ENCODE measurements around the gene RIMKLA. TPM values are rescaled to one million over a fixed set of nuclear protein-coding genes. Genes with fewer than 3 reads are reported as not detected.

RIMKLA gene
- total and polyA plus RNA-seq, 10 of the 15 experiments (the other 5 are each of a cell fraction or from before 2014, with no cell fraction given): 0.01 to 0.52 (median 0.08) TPM

DNA sequence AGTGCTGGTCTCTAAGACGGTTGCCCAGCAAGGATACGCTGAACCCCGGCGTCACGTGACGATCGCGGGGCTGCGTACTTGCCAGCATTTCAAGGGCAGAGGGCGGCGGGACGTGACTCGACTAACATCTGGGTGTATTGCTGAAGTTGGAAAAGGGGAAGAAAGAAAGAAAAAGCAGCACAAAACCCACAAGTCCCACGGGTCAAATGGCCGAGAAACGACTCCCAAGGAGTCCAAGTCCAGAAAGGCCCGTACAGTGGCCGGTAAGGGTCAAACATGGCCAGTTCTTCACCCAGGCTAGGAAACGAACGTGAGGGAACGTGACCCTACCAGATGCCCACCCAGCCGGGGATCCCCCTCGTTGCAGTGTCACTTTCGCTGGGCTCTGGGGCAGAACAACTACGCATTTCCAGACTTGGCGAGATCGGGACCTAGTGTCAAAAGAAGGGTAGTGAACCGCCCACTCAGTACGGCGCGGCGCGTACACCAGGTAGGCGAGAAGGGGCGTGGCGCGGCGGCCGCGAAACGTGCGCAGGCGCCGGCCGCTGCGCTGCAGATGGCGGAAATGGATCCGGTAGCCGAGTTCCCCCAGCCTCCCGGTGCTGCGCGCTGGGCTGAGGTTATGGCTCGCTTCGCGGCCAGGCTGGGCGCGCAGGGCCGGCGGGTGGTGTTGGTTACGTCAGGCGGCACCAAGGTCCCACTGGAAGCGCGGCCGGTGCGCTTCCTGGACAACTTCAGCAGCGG is 75.6 kb downstream of the RIMKLA start, which contains the start of the genes PPCS and ZMYND12 (continued):
- TF ChIP-seq CHD2 (IDR thresholded peaks at IDR 0.05; ENCODE audit: borderline replicate concordance, low read depth, low read length) (peak; percentile 11; the same call in 1 of the 2 replicates), TCF12 (IDR thresholded peaks at IDR 0.05; ENCODE audit: low read depth, low read length) (0 out of 2 replicates have a peak, but pooled peaks have one; percentile 23), SPI1 (IDR thresholded peaks at IDR 0.05; ENCODE audit: borderline replicate concordance, insufficient read depth, low read depth, low read length) (no peak), FOXK2 (IDR thresholded peaks at IDR 0.05) (no peak), SRF (IDR thresholded peaks at IDR 0.05; ENCODE audit: low read depth in 2 of 2, low read length in 2 of 2) (peak in 1 of 2 experiments; percentile 45; a peak in 1 of 4 replicates), YY1 (IDR thresholded peaks at IDR 0.05; ENCODE audit: low read depth, low read length) (peak; percentile 88; the same call in 1 of the 2 replicates), CBFB (IDR thresholded peaks at IDR 0.05; ENCODE audit: low read depth) (peak; percentile 37; the same call in 1 of the 2 replicates), ESRRA (IDR thresholded peaks at IDR 0.05; ENCODE audit: low read length) (no peak), NBN (IDR thresholded peaks at IDR 0.05) (peak; percentile 86), RFX5 (IDR thresholded peaks at IDR 0.05; ENCODE audit: low read depth, low read length) (no peak), MTA2 (IDR thresholded peaks at IDR 0.05; ENCODE audit: low read depth) (peak; percentile 55; the same call in 1 of the 2 replicates), RBBP5 (conservative IDR thresholded peaks at IDR 0.05) (no peak), HCFC1 (IDR thresholded peaks at IDR 0.05; ENCODE audit: low read length) (peak; percentile 38), BCL11A (IDR thresholded peaks at IDR 0.05; ENCODE audit: low read depth, low read length) (0 out of 2 replicates have a peak, but pooled peaks have one; percentile 9), MXI1 (IDR thresholded peaks at IDR 0.05; ENCODE audit: low read depth, low read length) (peak; percentile 69; the same call in 1 of the 2 replicates), NRF1 (conservative IDR thresholded peaks at IDR 0.05; ENCODE audit: low read depth, low read length) (peak; percentile 87), GATAD2B (conservative IDR thresholded peaks at IDR 0.05; ENCODE audit: low read depth) (0 out of 2 replicates have a peak, but pooled peaks have one; percentile 92), ZNF207 (IDR thresholded peaks at IDR 0.05; ENCODE audit: borderline replicate concordance) (peak; percentile 63; the same call in 1 of the 2 replicates), NR2C1 (IDR thresholded peaks at IDR 0.05) (peak; percentile 61), MYB (IDR thresholded peaks at IDR 0.05; ENCODE audit: borderline replicate concordance, low read depth, low read length) (no peak), BACH1 (IDR thresholded peaks at IDR 0.05; ENCODE audit: borderline replicate concordance) (0 out of 2 replicates have a peak, but pooled peaks have one; percentile 70), NFYA (IDR thresholded peaks at IDR 0.05; ENCODE audit: borderline replicate concordance, low read depth, low read length) (no peak)
- TF ChIP-seq, protein P1, sequence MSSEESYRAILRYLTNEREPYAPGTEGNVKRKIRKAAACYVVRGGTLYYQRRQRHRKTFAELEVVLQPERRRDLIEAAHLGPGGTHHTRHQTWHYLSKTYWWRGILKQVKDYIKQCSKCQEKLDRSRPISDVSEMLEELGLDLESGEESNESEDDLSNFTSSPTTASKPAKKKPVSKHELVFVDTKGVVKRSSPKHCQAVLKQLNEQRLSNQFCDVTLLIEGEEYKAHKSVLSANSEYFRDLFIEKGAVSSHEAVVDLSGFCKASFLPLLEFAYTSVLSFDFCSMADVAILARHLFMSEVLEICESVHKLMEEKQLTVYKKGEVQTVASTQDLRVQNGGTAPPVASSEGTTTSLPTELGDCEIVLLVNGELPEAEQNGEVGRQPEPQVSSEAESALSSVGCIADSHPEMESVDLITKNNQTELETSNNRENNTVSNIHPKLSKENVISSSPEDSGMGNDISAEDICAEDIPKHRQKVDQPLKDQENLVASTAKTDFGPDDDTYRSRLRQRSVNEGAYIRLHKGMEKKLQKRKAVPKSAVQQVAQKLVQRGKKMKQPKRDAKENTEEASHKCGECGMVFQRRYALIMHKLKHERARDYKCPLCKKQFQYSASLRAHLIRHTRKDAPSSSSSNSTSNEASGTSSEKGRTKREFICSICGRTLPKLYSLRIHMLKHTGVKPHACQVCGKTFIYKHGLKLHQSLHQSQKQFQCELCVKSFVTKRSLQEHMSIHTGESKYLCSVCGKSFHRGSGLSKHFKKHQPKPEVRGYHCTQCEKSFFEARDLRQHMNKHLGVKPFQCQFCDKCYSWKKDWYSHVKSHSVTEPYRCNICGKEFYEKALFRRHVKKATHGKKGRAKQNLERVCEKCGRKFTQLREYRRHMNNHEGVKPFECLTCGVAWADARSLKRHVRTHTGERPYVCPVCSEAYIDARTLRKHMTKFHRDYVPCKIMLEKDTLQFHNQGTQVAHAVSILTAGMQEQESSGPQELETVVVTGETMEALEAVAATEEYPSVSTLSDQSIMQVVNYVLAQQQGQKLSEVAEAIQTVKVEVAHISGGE (CRISPR knock-in tag; IDR thresholded peaks at IDR 0.05): 0 out of 2 replicates have a peak, but pooled peaks have one; percentile 36
- TF ChIP-seq, protein P2, sequence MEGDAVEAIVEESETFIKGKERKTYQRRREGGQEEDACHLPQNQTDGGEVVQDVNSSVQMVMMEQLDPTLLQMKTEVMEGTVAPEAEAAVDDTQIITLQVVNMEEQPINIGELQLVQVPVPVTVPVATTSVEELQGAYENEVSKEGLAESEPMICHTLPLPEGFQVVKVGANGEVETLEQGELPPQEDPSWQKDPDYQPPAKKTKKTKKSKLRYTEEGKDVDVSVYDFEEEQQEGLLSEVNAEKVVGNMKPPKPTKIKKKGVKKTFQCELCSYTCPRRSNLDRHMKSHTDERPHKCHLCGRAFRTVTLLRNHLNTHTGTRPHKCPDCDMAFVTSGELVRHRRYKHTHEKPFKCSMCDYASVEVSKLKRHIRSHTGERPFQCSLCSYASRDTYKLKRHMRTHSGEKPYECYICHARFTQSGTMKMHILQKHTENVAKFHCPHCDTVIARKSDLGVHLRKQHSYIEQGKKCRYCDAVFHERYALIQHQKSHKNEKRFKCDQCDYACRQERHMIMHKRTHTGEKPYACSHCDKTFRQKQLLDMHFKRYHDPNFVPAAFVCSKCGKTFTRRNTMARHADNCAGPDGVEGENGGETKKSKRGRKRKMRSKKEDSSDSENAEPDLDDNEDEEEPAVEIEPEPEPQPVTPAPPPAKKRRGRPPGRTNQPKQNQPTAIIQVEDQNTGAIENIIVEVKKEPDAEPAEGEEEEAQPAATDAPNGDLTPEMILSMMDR (IDR thresholded peaks at IDR 0.05 in 2 of 3, conservative IDR thresholded peaks at IDR 0.05 in 1 of 3; ENCODE audit: control insufficient read depth in 2 of 3, extremely low read depth in 1 of 3, insufficient read depth in 1 of 3, low read depth in 3 of 3, low read length in 3 of 3): 0 out of 6 replicates have a peak, but pooled peaks of 1 of the 3 experiments have one; percentile 5
- TF ChIP-seq, protein P3, sequence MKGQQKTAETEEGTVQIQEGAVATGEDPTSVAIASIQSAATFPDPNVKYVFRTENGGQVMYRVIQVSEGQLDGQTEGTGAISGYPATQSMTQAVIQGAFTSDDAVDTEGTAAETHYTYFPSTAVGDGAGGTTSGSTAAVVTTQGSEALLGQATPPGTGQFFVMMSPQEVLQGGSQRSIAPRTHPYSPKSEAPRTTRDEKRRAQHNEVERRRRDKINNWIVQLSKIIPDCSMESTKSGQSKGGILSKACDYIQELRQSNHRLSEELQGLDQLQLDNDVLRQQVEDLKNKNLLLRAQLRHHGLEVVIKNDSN (IDR thresholded peaks at IDR 0.05; ENCODE audit: borderline replicate concordance, extremely low read length, insufficient read depth, low read depth, low read length): peak; percentile 95

All from GM12878 (cell line).